HG03039 (cell line): ENCODE results near the gene ENAH.
"Not testable (repeated sequence)": the region's sequence is repeated elsewhere in the genome, so short reads cannot be mapped to it uniquely, and the experiment has no call there.

ENCODE experiments used
- ATAC-seq: cut with Tn5 transposase; IDR thresholded peaks from one replicate; pipeline ENCODE4 v1.9.1; 2021; ENCODE audit warnings: mild to moderate bottlenecking, moderate library complexity; ENCODE audit not compliant: unreplicated experiment

ENAH gene

DNA sequence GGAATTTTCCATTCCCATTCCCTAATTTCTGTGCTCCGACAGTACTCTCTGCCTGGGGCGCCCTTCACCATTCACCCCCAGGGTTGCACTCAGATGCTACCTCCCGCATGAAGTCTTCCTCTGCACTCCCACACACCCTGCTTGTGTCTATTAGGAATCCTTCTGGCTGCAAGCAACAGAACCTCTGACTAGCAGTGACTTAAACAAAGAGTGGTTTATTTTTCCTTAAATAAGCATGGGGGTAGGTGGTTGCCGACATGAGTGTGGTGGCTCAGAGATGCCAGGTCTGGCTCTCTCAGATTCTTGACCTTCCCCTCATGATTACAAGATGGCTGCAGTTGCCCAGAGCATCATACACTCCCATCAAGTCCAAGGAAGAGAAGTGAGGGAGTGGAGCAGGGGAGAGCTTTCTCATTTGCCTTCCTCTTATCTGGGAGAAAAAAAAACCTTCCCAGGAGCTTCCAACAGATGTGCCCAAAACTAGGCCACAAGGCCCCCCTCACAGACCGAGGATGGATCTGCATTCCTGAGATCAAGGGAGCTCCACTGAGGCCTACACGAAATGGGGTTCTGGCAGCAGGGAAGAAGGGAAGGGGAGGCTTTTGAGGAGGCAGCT is 175.5 kb downstream of the ENAH start:
- no peak for ATAC-seq

- ATAC-seq = no peak
These were observed 176.4 kb downstream of the ENAH start for GRCh38 chr1:225476538-225476988.

- no peak for ATAC-seq
These were observed 176.8 kb downstream of the ENAH start for GRCh38 chr1:225476100-225476511.

DNA sequence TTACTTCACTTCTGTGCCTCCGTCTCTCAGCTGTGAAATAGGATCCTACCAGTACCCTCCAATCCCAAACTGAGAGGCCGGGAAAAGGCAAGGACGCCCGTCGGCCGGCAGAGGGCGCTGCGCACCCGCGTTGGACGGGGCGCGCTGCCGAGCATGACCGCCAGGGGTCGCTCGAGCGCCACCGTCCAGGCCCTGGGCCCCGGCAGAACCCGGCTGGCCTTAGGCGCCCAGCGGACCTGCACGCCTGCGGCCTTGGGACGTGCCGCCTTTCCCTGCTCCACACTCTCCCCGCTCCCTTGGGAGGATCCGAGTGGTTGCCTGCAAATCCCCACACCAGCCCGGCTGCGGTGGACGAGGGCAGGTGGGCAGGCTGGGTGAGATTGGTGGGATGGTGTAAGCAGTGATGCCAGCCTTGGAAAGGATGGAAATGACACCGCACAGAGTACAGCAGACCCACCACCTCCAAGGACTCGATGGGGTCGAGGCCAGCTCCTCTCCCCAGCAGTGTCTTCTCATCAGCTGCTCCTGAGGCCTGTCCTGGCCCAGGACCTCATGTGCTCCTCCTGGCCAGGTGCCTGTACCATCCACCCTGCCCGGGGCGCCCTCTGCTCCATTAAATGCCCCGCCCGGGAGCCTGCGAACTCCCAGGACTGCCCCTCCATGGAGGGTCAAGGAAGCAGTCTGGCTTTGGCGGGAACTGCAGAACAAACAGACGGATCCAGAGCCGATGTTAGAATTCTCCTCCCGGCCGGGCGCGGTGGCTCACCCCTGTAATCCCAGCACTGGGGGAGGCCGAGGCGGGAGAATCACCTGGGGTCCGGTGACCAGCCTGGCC is 177.7 kb downstream of the ENAH start:
- peak; percentile 58 for ATAC-seq

GRCh38 chr1:225474439-225474985 is 178.4 kb downstream of the ENAH start:
- ATAC-seq = no peak

GRCh38 chr1:225473676-225474438 is 179.1 kb downstream of the ENAH start:
- ATAC-seq = not testable (repeated sequence)

- not testable (repeated sequence) for ATAC-seq
These were observed 179.7 kb downstream of the ENAH start for GRCh38 chr1:225473266-225473665.

DNA sequence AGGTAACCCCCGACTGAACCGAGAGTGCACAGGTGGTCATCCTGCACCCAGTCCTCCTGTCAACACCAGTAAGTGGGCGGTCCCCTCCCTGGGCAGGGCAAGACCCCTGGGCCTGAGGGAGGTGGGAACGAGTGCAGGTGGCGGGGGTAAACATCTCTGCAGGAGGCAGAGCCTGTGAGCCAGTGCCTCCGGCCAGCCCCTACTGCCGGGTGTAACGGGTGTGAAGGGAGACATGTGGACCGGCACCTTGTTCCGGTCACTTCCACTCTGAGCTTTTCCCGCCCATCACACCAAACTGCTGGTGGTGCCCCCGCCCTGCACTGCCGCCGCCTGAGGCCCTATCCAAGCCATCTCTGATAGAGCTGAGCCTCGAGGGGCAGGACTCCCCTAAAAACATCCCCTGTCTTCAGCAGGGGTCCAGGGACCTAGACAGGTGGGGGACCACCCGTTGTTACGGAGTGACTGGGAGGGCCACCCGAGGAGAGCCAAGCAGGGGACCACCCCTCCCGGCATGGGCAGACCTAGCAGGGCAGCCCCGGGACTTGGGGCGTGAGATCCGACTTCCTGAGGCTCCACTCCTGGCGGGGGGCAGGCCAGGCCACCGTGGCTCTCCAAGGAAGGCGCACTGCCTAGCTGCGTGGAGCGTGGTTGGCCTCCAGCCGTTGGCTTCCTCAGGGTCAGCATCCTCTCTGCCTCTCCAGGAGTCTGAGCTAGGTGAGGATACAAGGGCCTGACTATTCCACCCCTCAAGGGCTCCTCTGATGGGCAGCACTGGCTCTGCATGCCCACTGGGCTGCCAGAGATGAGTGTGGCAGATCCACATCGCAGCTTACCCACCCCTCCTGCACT is 181.2 kb downstream of the ENAH start:
- no peak for ATAC-seq

DNA sequence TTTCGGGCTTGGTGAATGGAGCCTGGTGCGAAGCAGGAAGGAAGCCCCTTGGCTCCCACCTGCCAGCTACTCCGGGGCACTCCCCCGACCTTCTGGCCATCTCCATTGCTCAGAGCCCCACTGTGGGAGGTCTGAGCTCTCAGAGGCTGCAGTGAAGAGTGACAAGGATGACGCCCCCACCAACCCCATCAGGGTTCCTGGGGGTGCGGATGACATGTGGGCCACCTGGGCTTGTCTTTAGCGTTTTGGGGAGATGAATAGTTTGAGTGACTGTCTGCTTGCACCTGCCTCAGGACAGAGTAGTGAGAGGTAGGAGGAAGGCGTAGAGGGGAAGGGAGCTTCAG is 181.8 kb downstream of the ENAH start:
- no peak for ATAC-seq

- no peak for ATAC-seq
These were observed 182.5 kb downstream of the ENAH start for GRCh38 chr1:225470211-225471108.

- no peak for ATAC-seq
These were observed 183.9 kb downstream of the ENAH start for GRCh38 chr1:225469051-225469450.

DNA sequence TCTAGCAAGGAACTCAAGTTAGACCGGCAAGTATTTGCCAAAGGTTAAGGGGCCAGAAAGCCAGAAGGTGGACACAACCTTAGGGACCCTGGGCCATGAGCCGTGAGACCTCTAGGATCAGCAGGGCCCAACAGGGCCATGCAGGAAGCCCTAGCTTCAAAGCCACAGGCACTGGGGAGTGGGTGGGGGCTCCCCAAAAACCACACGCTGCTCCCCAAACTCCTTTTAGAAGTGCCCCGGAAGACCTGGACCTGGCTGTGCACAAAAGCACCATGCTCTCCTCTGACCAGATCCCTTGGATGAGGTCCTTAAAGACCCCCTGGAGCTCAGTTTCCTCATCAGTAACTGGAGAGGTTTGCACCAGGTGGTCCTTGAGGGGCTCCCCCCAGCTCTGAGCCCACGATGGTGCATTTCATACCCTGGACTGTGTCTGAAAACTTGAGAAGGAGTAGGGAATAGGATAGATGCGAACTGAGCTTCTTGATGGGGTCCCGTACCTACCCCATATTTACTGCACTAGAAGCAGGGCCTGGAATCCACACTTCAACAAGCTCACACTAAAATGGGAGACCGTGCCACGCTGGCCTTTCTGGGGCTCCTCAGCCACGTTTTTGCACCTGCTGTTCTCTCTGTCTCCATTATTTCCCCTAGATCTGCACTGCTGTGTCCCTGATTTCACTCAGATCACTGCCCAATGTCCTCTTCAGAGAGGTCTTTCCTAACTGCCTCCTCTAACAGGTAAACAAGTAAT is 184.5 kb downstream of the ENAH start:
- ATAC-seq = no peak

DNA sequence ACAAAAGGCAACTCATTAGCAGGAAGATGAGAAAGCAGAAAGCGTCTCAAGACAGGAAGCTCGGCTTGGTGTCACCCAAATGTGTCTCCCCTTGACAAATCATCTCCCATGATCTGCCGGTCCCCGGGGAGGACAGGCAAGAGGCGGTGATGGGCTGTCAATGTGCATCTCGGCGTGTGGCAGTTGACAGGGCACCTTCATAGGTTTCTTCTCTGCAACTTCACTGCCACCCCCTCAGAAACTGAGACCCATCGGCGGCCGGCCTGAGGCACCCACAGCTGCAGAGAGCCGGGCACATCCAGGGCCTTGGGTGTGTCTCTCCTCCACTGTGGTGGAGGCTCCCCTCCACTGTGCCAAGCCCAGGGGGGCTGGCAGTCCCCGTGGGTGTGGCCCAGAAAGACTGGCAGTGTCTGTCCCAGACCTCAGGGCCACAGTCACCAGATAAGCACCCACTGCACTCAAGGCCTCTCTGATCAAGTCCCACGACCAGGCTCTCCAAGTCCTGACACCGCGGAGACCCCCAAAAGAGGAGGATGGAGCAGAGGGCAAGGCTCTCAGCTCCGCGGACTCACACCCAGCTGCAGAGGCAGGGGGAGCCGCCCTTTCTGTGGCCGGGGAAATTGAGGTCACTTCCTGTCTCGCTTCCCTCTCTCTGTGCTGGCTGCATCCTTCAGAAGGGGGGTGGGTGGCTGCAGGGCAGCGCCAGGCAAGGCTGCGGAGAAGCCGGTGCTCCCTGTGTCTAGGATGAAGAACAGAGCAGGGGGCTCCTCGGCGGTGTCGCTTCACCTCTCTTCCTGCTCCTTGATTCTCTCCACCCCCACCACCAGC is 185.5 kb downstream of the ENAH start:
- peak; percentile 93 for ATAC-seq

DNA sequence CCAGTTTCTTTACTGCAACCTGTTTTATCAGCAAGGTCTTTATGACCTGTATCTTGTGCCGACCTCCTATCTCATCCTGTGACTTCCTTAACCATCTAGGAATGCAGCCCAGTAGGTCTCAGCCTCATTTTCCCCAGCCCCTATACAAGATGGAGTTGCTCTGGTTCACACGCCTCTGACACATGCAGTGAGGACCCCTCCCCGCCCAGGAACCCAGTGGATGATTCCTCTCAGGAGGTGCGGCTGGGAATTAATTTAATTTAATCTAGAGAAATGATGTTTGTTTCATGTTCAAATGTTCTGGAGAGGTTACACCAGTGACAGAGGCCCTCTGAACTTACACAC is 186.1 kb downstream of the ENAH start:
- no peak for ATAC-seq

DNA sequence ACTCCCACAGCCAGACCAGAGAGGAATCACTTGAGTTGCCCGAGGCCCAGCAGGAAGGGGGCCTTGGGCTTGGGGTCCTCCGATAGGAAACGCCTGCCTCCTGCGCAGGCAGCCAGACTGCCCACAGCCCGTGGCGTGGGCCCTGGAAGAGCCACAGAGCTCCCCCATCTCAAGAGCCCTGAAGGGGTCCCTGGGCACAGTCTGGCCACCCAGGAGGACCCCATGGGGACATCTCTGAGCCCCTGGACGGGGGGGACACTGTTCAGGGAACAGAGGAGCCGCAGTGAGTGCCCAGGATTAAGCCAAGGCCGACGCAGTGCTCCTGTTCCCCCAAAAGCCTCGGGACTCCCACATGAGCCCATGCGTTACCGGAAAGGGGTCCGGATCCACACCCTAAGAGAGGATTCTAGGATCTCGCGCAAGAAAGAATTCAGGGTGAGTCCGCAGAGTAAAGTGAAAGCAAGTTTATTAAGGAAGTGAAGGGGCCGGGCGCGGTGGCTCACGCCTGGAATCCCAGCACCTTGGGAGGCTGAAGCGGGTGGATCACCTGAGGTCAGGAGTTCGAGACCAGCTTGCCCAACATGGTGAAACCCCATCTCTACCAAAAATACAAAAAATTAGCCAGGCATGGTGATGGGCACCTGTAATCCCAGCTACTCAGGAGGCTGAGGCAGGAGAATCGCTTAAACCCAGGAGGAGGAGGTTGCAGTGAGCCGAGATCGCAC is 187.0 kb downstream of the ENAH start:
- no peak for ATAC-seq

DNA sequence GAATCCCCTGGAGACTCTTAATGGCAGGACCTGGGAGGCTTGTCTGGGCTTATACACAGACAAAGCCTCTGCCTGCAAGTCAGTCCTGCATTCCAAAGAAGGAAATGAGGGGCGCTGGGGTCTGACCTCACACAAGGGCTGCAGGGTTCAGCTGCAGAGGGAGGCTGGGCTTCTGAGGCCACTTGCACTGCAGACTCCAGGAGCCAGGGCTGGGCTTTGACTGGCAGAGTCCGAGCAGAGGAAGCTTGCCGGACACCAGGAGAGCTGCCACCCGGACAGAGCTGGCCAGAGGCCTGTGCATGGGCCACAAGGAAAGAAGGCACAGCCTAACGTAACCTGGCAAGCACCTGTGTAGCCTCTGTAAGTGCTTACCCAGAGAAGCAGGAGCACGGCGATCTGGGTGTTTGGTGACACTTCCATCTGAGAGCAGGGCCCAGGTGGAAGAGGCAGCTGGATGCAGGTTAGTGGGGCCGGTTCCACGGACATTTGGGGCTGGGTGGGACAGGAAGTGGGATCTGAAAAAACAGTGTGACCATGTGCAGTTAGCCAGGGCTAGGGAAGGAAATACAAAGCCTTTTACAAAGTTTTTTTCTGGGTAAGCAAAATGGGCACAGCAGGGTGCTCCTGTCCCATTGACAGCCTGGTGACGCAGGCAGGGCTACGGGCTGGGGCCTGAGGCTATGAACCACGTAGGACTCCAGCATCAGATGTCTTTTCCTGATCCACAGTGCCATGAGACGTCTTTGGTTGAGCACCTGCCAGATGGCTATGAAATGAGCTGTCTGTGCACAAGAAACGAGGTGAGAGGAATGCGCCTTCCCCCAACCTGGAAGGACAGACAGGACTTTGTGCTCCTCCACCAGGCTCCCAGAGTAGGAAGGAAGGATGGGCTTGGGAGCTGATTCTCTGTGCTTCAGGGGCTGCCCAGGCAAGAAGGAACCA is 187.8 kb downstream of the ENAH start:
- no peak for ATAC-seq
